Mammary epithelial cell (primary cell): ENCODE results near the gene SRC.

Experiments
- CTCF ChIP-seq, 2 donors: IDR thresholded peaks in 1 of 2; conservative IDR thresholded peaks in 1 of 2; 2 replicates each; pipeline ENCODE4 v1.5.1; 2011 to 2012; ENCODE audit warnings: inconsistent platforms in 2 of 2, low read length in 2 of 2, mild to moderate bottlenecking in 2 of 2, control low read depth in 1 of 2, low read depth in 1 of 2; ENCODE audit not compliant: insufficient read depth in 1 of 2; ENCODE audit errors: extremely low read depth in 1 of 2
- EZH2 ChIP-seq: IDR thresholded peaks from 2 replicates; pipeline ENCODE4 v1.6.1; 2012; ENCODE audit warnings: low read length, inconsistent platforms, borderline replicate concordance

- TF ChIP-seq CTCF (conservative IDR thresholded peaks at IDR 0.05 in 1 of 2, IDR thresholded peaks at IDR 0.05 in 1 of 2; ENCODE audit: extremely low read depth in 1 of 2, insufficient read depth in 1 of 2, low read depth in 1 of 2, low read length in 2 of 2) (no peak), EZH2 (no peak)
These were observed 11.8 kb downstream of the SRC start for GRCh38 chr20:37357481-37358365.
